ENCODE results near the gene PRKD2. TPM values are rescaled to one million over a fixed set of nuclear protein-coding genes. Genes with fewer than 3 reads are reported as not detected.
"Not testable (repeated sequence)": the region's sequence is repeated elsewhere in the genome, so short reads cannot be mapped to it uniquely, and the experiment has no call there.

The PRKD2 gene
- total and polyA plus RNA-seq, 4 donors, result 8.0 to 30.4 (median 24.5) TPM

GRCh38 chr19:46635920-46636761 is 80.8 kb downstream of the PRKD2 start, which contains the start of gene GNG8:
TSS of gene GNG8 (minus strand) at chr19:46636202. CDS start at chr19:46634682, 1,520 bp downstream.
- no peak within 1 kb of the TSS for H3K27ac ChIP-seq (ENCODE audit: low read depth, low read length)
- WGBS (ENCODE audit: insufficient coverage), result 28% methylated on average over 27 of the region's 34 CpGs
- H3K4me1 ChIP-seq (ENCODE audit: control insufficient read depth, insufficient read depth, low read length), result peaks cover 44% of the 10 kb centered on the region
- DNase-seq (ENCODE audit: low read depth in 4 of 6, low spot score in 6 of 6), result no peak
- peaks cover 24% of the 10 kb centered on the region for H3K27me3 ChIP-seq (ENCODE audit: control insufficient read depth, insufficient read depth, low read length)
- no peaks in the 10 kb centered on the region for H3K36me3 ChIP-seq (ENCODE audit: control insufficient read depth, insufficient read depth, low read length)
- no peak within 1 kb of the TSS for H3K4me3 ChIP-seq (ENCODE audit: low read depth, low read length)
- no peaks in the 10 kb centered on the region for H3K9me3 ChIP-seq (ENCODE audit: control insufficient read depth, insufficient read depth, low read length)

- under 1% methylated on average over 19 of the region's 23 CpGs for WGBS (ENCODE audit: insufficient coverage)
- H3K27ac ChIP-seq (ENCODE audit: low read depth, low read length), result no peak overlapping the region
- H3K4me1 ChIP-seq (ENCODE audit: control insufficient read depth, insufficient read depth, low read length), result peaks cover 46% of the 10 kb centered on the region
- no peaks in the 10 kb centered on the region for H3K36me3 ChIP-seq (ENCODE audit: control insufficient read depth, insufficient read depth, low read length)
- peaks cover 23% of the 10 kb centered on the region for H3K27me3 ChIP-seq (ENCODE audit: control insufficient read depth, insufficient read depth, low read length)
- DNase-seq (ENCODE audit: low read depth in 4 of 6, low spot score in 6 of 6), result peak in 1 of 6 donors; percentile 30
- H3K9me3 ChIP-seq (ENCODE audit: control insufficient read depth, insufficient read depth, low read length), result no peaks in the 10 kb centered on the region
- peak overlapping the region; percentile 16 for H3K4me3 ChIP-seq (ENCODE audit: low read depth, low read length)
These were observed 82.2 kb downstream of the PRKD2 start for GRCh38 chr19:46634656-46635218.

DNA sequence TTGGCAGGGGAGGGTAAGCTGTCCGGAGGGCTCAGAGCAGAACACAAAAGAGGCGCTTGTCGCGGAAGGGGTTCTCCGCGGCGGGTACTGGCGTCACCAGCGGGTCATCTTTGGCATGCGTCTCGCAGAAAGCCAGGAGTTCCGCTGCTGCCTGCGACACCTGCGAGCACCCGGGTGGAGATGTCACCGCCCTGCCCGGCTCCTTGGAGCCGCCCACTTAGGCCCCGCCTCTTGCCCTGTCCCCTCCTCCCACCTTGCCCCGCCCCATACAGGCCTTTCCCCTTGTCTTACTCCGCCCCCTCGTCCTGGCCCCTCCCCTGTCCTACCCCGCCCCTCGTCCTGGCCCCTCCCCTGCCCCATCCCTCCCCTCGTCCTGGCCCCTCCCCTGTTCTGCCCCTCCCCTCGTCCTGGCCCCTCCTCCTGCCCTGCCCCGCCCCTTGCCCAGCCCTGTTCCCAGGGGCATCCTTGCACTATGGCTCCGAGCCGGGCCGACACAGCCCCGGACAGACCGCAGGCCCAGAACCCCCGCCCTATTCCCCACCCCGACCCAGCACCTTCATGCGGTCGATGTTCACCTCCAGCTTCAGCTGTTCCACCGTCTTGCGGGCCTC is 82.8 kb downstream of the PRKD2 start:
- H3K27ac ChIP-seq (ENCODE audit: low read depth, low read length), result no peak overlapping the region
- 2% methylated on average over 29 of the region's 38 CpGs for WGBS (ENCODE audit: insufficient coverage)
- peak overlapping the region; percentile 26 for H3K4me3 ChIP-seq (ENCODE audit: low read depth, low read length)
- DNase-seq (ENCODE audit: low read depth in 4 of 6, low spot score in 6 of 6), result peak in 3 of 6 donors; percentile 31 to 87 (median 76)
- no peaks in the 10 kb centered on the region for H3K9me3 ChIP-seq (ENCODE audit: control insufficient read depth, insufficient read depth, low read length)
- peaks cover 40% of the 10 kb centered on the region for H3K4me1 ChIP-seq (ENCODE audit: control insufficient read depth, insufficient read depth, low read length)
- H3K36me3 ChIP-seq (ENCODE audit: control insufficient read depth, insufficient read depth, low read length), result no peaks in the 10 kb centered on the region
- H3K27me3 ChIP-seq (ENCODE audit: control insufficient read depth, insufficient read depth, low read length), result peaks cover 22% of the 10 kb centered on the region

- peaks cover 30% of the 10 kb centered on the region for H3K4me1 ChIP-seq (ENCODE audit: control insufficient read depth, insufficient read depth, low read length)
- no peak overlapping the region for H3K4me3 ChIP-seq (ENCODE audit: low read depth, low read length)
- DNase-seq (ENCODE audit: low read depth in 4 of 6, low spot score in 6 of 6), result no peak
- no peak overlapping the region for H3K27ac ChIP-seq (ENCODE audit: low read depth, low read length)
- H3K36me3 ChIP-seq (ENCODE audit: control insufficient read depth, insufficient read depth, low read length), result no peaks in the 10 kb centered on the region
- no peaks in the 10 kb centered on the region for H3K9me3 ChIP-seq (ENCODE audit: control insufficient read depth, insufficient read depth, low read length)
- H3K27me3 ChIP-seq (ENCODE audit: control insufficient read depth, insufficient read depth, low read length), result peaks cover 22% of the 10 kb centered on the region
- WGBS (ENCODE audit: insufficient coverage), result 88% methylated on average over 3 of the region's 3 CpGs
These were observed 83.8 kb downstream of the PRKD2 start for GRCh38 chr19:46633130-46633529.

- Histone ChIP-seq H3K36me3 (ENCODE audit: control insufficient read depth, insufficient read depth, low read length) (no peaks in the 10 kb centered on the region), H3K27me3 (ENCODE audit: control insufficient read depth, insufficient read depth, low read length) (peaks cover 20% of the 10 kb centered on the region), H3K27ac (ENCODE audit: low read depth, low read length) (no peak overlapping the region), H3K9me3 (ENCODE audit: control insufficient read depth, insufficient read depth, low read length) (no peaks in the 10 kb centered on the region), H3K4me1 (ENCODE audit: control insufficient read depth, insufficient read depth, low read length) (peaks cover 28% of the 10 kb centered on the region), H3K4me3 (ENCODE audit: low read depth, low read length) (no peak overlapping the region)
- no peak for DNase-seq (ENCODE audit: low read depth in 4 of 6, low spot score in 6 of 6)
- WGBS (ENCODE audit: insufficient coverage), result 40% methylated on average over 6 of the region's 6 CpGs
These were observed 85.4 kb downstream of the PRKD2 start for GRCh38 chr19:46631481-46631880.

DNA sequence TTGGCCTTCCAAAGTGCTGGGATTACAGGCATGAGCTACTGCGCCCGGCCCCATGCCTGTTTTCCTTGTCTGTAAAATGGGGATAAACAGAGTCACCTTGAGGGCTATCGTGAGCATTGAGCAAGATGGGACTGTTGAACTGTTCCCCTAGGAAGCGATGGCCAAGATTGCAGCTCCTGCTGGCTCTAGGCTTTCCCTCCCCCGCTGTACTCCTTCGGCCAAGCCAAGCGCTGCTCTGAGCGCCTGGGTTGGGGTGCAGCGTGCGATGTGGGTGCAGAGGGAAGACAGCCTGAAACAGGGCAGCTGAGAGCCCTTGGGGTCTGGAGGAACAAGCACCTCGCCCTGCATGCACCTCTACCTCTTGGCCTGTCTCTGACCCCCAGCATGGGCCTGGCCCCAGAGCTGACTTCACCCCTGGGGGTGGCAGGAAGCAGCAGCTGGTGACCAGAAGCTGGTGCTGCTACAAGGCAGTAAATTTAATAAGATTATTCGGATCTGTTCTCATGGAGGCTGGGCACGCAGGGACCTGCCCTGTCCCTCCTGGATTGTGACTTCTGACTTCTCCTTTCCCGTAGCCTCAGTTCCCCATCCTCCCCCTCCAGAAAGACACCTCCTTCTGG is 86.2 kb downstream of the PRKD2 start:
- no peak for DNase-seq (ENCODE audit: low read depth in 4 of 6, low spot score in 6 of 6)
- H3K4me3 ChIP-seq (ENCODE audit: low read depth, low read length), result no peak overlapping the region
- H3K9me3 ChIP-seq (ENCODE audit: control insufficient read depth, insufficient read depth, low read length), result no peaks in the 10 kb centered on the region
- WGBS (ENCODE audit: insufficient coverage), result 76% methylated on average over 14 of the region's 14 CpGs
- peaks cover 20% of the 10 kb centered on the region for H3K27me3 ChIP-seq (ENCODE audit: control insufficient read depth, insufficient read depth, low read length)
- no peaks in the 10 kb centered on the region for H3K36me3 ChIP-seq (ENCODE audit: control insufficient read depth, insufficient read depth, low read length)
- H3K4me1 ChIP-seq (ENCODE audit: control insufficient read depth, insufficient read depth, low read length), result peaks cover 28% of the 10 kb centered on the region
- no peak overlapping the region for H3K27ac ChIP-seq (ENCODE audit: low read depth, low read length)

DNA sequence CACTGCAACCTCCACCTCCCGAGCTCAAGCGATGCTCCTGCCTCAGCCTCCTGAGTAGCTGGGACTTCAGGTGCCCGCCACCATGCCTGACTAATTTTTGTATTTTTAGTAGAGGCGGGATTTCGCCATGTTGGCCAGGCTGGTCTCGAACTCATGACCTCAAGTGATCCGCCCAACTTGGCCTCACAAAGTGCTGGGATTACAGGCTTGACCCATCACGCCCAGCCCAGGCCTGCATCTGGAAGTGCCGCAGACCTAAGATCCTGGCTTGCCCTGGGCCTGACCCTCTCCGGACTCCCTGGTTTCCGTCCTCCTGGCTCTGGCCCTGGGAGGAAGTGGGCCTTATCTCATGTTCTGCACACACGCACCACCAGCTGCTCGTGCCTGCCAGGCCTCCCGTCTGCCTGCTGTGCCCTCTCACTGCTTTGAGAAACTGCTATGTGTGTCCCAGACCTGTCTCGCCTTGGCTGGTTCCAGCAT is 87.3 kb downstream of the PRKD2 start:
- Histone ChIP-seq H3K4me3 (ENCODE audit: low read depth, low read length) (no peak overlapping the region), H3K27me3 (ENCODE audit: control insufficient read depth, insufficient read depth, low read length) (peaks cover 16% of the 10 kb centered on the region), H3K4me1 (ENCODE audit: control insufficient read depth, insufficient read depth, low read length) (peaks cover 30% of the 10 kb centered on the region), H3K36me3 (ENCODE audit: control insufficient read depth, insufficient read depth, low read length) (no peaks in the 10 kb centered on the region), H3K27ac (ENCODE audit: low read depth, low read length) (no peak overlapping the region), H3K9me3 (ENCODE audit: control insufficient read depth, insufficient read depth, low read length) (no peaks in the 10 kb centered on the region)
- no peak for DNase-seq (ENCODE audit: low read depth in 4 of 6, low spot score in 6 of 6)
- 90% methylated on average over 15 of the region's 15 CpGs for WGBS (ENCODE audit: insufficient coverage)

DNA sequence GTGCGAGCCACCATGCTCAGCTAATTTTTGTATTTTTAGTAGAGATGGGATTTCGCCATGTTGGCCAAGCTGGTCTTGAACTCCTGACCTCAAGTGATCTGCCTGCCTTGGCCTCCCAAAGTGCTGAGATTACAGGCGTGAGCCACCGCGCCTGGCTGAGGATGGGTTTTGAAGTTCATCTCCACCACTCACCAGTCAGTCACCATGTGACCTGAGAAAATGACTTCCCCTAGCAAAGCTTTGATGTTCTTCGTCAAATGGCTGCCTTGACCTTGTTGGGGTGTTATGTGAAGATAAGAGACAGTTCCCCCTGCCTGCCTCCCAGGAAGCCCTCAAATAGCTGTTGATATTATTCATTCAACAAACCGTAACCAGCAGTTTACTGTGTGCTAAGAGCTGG is 87.9 kb downstream of the PRKD2 start:
- no CpG with 5 or more reads among the region's 7 CpGs for WGBS (ENCODE audit: insufficient coverage)
- Histone ChIP-seq H3K4me1 (ENCODE audit: control insufficient read depth, insufficient read depth, low read length) (peaks cover 24% of the 10 kb centered on the region), H3K27me3 (ENCODE audit: control insufficient read depth, insufficient read depth, low read length) (peaks cover 12% of the 10 kb centered on the region)
- H3K9me3 ChIP-seq (ENCODE audit: control insufficient read depth, insufficient read depth, low read length); H3K36me3 ChIP-seq (ENCODE audit: control insufficient read depth, insufficient read depth, low read length); DNase-seq (ENCODE audit: low read depth in 4 of 6, low spot score in 6 of 6); H3K27ac ChIP-seq (ENCODE audit: low read depth, low read length); H3K4me3 ChIP-seq (ENCODE audit: low read depth, low read length): not testable (repeated sequence)

GRCh38 chr19:46626446-46626845 is 90.5 kb downstream of the PRKD2 start:
- no peak overlapping the region for H3K27ac ChIP-seq (ENCODE audit: low read depth, low read length)
- no peak for DNase-seq (ENCODE audit: low read depth in 4 of 6, low spot score in 6 of 6)
- H3K27me3 ChIP-seq (ENCODE audit: control insufficient read depth, insufficient read depth, low read length), result no peaks in the 10 kb centered on the region
- no peak overlapping the region for H3K4me3 ChIP-seq (ENCODE audit: low read depth, low read length)
- 79% methylated on average over 5 of the region's 14 CpGs for WGBS (ENCODE audit: insufficient coverage)
- no peaks in the 10 kb centered on the region for H3K9me3 ChIP-seq (ENCODE audit: control insufficient read depth, insufficient read depth, low read length)
- H3K4me1 ChIP-seq (ENCODE audit: control insufficient read depth, insufficient read depth, low read length), result peaks cover 17% of the 10 kb centered on the region
- H3K36me3 ChIP-seq (ENCODE audit: control insufficient read depth, insufficient read depth, low read length), result no peaks in the 10 kb centered on the region

Data from spinal cord (tissue), 10 donors.